ENCODE measurements around the gene CCDC183. TPM values are rescaled to one million over a fixed set of nuclear protein-coding genes. Genes with fewer than 3 reads are reported as not detected.

CCDC183 gene
- total RNA-seq, 2 experiments from 2014 or later, result 0.88 to 1.3 TPM

- Histone ChIP-seq H4K20me1 (ENCODE audit: insufficient read depth, low read length) (no peaks in the 10 kb centered on the region), H3K4me3 (ENCODE audit: low read depth, low read length, poor library complexity, severe bottlenecking) (no peak overlapping the region), H3K9me2 (ENCODE audit: insufficient read depth, low read length) (no peaks in the 10 kb centered on the region), H3K27ac (ENCODE audit: low read depth, low read length, poor library complexity, severe bottlenecking) (no peak overlapping the region), H3K9me3 (ENCODE audit: low read length) (no peaks in the 10 kb centered on the region), H3K4me1 (ENCODE audit: insufficient read depth, low read length, poor library complexity, severe bottlenecking) (peaks cover 6% of the 10 kb centered on the region), H3K4me2 (ENCODE audit: low read length) (no peak overlapping the region), H3K36me3 (ENCODE audit: insufficient read depth, low read length) (no peaks in the 10 kb centered on the region), H3K79me2 (ENCODE audit: insufficient read depth, low read depth, low read length) (no peaks in the 10 kb centered on the region), H2AFZ (ENCODE audit: low read length) (no peak overlapping the region)
- CTCF ChIA-PET (ENCODE audit: unreplicated experiment), result no interaction called here
- intact Hi-C loops (cut with micrococcal nuclease; ENCODE audit: unreplicated experiment), result no loop called here
- POLR2A ChIA-PET, result interaction anchor here (0.7 kb wide), 1 partner anchor 214 kb away, joined by 3 read pairs; no protein-coding TSS in a partner anchor
- no TSS peak for BruUV-seq (replicated peaks)
- DNase-seq (ENCODE audit: low spot score), result peak; percentile 77
- TF ChIP-seq EZH2phosphoT487 (IDR thresholded peaks at IDR 0.05; ENCODE audit: borderline replicate concordance, low read depth, low read length), result no peak
- TF ChIP-seq CTCF (conservative IDR thresholded peaks at IDR 0.05; ENCODE audit: low read length), result no peak
These were observed 33.1 kb upstream of the CCDC183 start for GRCh38 chr9:136762915-136763648.

DNA sequence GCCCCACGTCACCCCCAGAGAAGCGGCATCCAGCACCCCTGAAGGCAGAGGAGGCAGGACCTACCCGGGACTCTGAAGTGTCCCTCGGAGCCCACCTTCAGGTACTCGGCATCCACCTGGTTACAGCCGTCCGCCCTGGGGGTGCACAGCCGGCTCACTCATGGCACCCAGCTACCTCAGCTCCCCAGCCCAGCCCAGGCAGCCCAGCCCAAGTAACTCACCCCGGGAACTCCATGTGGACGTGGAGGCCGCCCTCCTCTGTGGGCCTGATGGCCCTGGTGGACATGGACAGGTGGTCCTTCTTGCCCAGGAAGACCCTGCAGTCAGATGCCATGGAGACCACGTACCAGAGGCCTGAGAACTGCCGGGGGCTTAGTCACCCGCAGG is 32.5 kb upstream of the CCDC183 start:
- no peak for DNase-seq (ENCODE audit: low spot score)
- Histone ChIP-seq H3K9me2 (ENCODE audit: insufficient read depth, low read length) (no peaks in the 10 kb centered on the region), H3K79me2 (ENCODE audit: insufficient read depth, low read depth, low read length) (no peaks in the 10 kb centered on the region), H3K4me1 (ENCODE audit: insufficient read depth, low read length, poor library complexity, severe bottlenecking) (peaks cover 10% of the 10 kb centered on the region), H3K4me2 (ENCODE audit: low read length) (no peak overlapping the region), H4K20me1 (ENCODE audit: insufficient read depth, low read length) (no peaks in the 10 kb centered on the region), H2AFZ (ENCODE audit: low read length) (no peak overlapping the region), H3K4me3 (ENCODE audit: low read depth, low read length, poor library complexity, severe bottlenecking) (no peak overlapping the region), H3K36me3 (ENCODE audit: insufficient read depth, low read length) (no peaks in the 10 kb centered on the region), H3K9me3 (ENCODE audit: low read length) (no peaks in the 10 kb centered on the region), H3K27ac (ENCODE audit: low read depth, low read length, poor library complexity, severe bottlenecking) (no peak overlapping the region)
- intact Hi-C loops (cut with micrococcal nuclease; ENCODE audit: unreplicated experiment), result no loop called here
- no TSS peak for BruUV-seq (replicated peaks)
- POLR2A ChIA-PET, result no interaction called here
- no peak for TF ChIP-seq EZH2phosphoT487 (IDR thresholded peaks at IDR 0.05; ENCODE audit: borderline replicate concordance, low read depth, low read length)
- TF ChIP-seq CTCF (conservative IDR thresholded peaks at IDR 0.05; ENCODE audit: low read length), result no peak
- CTCF ChIA-PET (ENCODE audit: unreplicated experiment), result no interaction called here

- CTCF ChIA-PET (ENCODE audit: unreplicated experiment), result no interaction called here
- POLR2A ChIA-PET, result no interaction called here
These were observed 31.7 kb upstream of the CCDC183 start, which contains the start of gene LCN15 for GRCh38 chr9:136764301-136764891. LCN15 (minus strand) TSS chr9:136764518; CDS start chr9:136764488, 30 bp downstream.

More at GRCh38 chr9:136764301-136764891, 31.7 kb upstream of the CCDC183 start, which contains the start of gene LCN15:
- Histone ChIP-seq H3K27ac (ENCODE audit: low read depth, low read length, poor library complexity, severe bottlenecking) (no peak within 1 kb of the TSS), H3K4me2 (ENCODE audit: low read length) (no peak within 1 kb of the TSS), H3K79me2 (ENCODE audit: insufficient read depth, low read depth, low read length) (no peaks in the 10 kb centered on the region), H3K9me3 (ENCODE audit: low read length) (no peaks in the 10 kb centered on the region), H3K4me1 (ENCODE audit: insufficient read depth, low read length, poor library complexity, severe bottlenecking) (peaks cover 10% of the 10 kb centered on the region), H3K9me2 (ENCODE audit: insufficient read depth, low read length) (no peaks in the 10 kb centered on the region), H3K36me3 (ENCODE audit: insufficient read depth, low read length) (no peaks in the 10 kb centered on the region), H3K4me3 (ENCODE audit: low read depth, low read length, poor library complexity, severe bottlenecking) (no peak within 1 kb of the TSS), H2AFZ (ENCODE audit: low read length) (no peak within 1 kb of the TSS), H4K20me1 (ENCODE audit: insufficient read depth, low read length) (no peaks in the 10 kb centered on the region)
- no TSS peak for BruUV-seq (replicated peaks)
- no peak for TF ChIP-seq CTCF (conservative IDR thresholded peaks at IDR 0.05; ENCODE audit: low read length)
- TF ChIP-seq EZH2phosphoT487 (IDR thresholded peaks at IDR 0.05; ENCODE audit: borderline replicate concordance, low read depth, low read length), result no peak
- DNase-seq (ENCODE audit: low spot score), result no peak
- intact Hi-C loops (cut with micrococcal nuclease; ENCODE audit: unreplicated experiment), result no loop called here

Measured in OCI-LY7 (cell line).